ENCODE measurements around the gene TCF4. TPM values are rescaled to one million over a fixed set of nuclear protein-coding genes. Genes with fewer than 3 reads are reported as not detected.

The TCF4 gene
- total RNA-seq, 4 donors from 2014 or later: 80.9 to 172 (median 94.0) TPM

DNA sequence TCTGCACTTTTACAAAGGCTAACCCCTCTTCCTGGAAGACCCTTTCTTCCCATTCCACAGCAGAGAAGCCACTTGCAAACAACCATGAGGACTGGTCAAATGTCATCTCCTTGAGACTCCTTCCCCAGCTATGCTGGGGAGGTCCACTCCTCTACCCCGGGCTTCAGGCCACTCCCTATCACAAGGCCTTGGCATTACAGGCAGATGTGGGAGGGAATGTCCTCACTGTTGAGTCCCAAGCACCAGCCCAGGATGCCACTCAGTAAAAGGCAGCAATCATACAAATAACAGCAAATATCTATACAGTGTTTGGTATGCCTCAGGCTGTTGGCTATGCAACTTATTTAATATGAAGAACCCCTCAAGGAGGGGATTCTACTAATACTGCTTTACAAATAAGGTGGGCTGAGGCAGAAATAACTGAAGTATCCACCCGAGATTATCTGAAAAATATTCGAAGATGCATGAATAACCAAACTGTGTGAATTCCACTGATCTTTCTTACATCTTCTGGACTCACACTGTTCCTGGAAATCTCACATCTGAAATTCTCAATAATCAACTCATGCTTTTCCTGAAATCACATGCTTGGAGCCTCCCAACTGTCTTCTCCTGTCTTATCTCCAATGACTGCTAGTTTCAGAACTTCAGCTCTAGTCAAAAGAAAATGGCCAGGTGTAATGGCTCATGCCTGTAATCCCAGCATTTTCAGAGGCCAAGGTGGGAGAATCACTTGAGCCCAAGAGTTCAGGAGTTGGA is 226.3 kb downstream of the TCF4 start:
- 80% methylated on average over 3 of the region's 3 CpGs for WGBS
- Histone ChIP-seq H3K27ac (no peak overlapping the region), H3K4me3 (no peak overlapping the region), H3K9me3 (no peaks in the 10 kb centered on the region), H3K27me3 (no peaks in the 10 kb centered on the region), H3K36me3 (no peaks in the 10 kb centered on the region), H3K4me1 (no peaks in the 10 kb centered on the region)
- no peak for DNase-seq (ENCODE audit: low spot score in 2 of 2)
- TF ChIP-seq POLR2A (IDR thresholded peaks at IDR 0.05) (no peak), POLR2AphosphoS5 (IDR thresholded peaks at IDR 0.05) (no peak), CTCF (IDR thresholded peaks at IDR 0.05) (no peak), EP300 (IDR thresholded peaks at IDR 0.05) (no peak)

GRCh38 chr18:55360061-55360460 is 227.9 kb downstream of the TCF4 start:
- WGBS: 91% methylated on average over 1 of the region's 1 CpG
- TF ChIP-seq CTCF (IDR thresholded peaks at IDR 0.05) (no peak), POLR2A (IDR thresholded peaks at IDR 0.05) (no peak), EP300 (IDR thresholded peaks at IDR 0.05) (no peak), POLR2AphosphoS5 (IDR thresholded peaks at IDR 0.05) (no peak)
- Histone ChIP-seq H3K4me3 (no peak overlapping the region), H3K9me3 (no peaks in the 10 kb centered on the region), H3K27ac (no peak overlapping the region), H3K27me3 (no peaks in the 10 kb centered on the region), H3K4me1 (no peaks in the 10 kb centered on the region), H3K36me3 (no peaks in the 10 kb centered on the region)
- DNase-seq (ENCODE audit: low spot score in 2 of 2): no peak

GRCh38 chr18:55356815-55357214 is 231.2 kb downstream of the TCF4 start:
- Histone ChIP-seq H3K4me3 (no peak overlapping the region), H3K9me3 (no peaks in the 10 kb centered on the region), H3K4me1 (peaks cover 5% of the 10 kb centered on the region), H3K36me3 (no peaks in the 10 kb centered on the region), H3K27ac (no peak overlapping the region), H3K27me3 (no peaks in the 10 kb centered on the region)
- no peak for DNase-seq (ENCODE audit: low spot score in 2 of 2)
- 95% methylated on average over 3 of the region's 3 CpGs for WGBS
- TF ChIP-seq POLR2A (IDR thresholded peaks at IDR 0.05) (no peak), EP300 (IDR thresholded peaks at IDR 0.05) (no peak), CTCF (IDR thresholded peaks at IDR 0.05) (no peak), POLR2AphosphoS5 (IDR thresholded peaks at IDR 0.05) (no peak)

DNA sequence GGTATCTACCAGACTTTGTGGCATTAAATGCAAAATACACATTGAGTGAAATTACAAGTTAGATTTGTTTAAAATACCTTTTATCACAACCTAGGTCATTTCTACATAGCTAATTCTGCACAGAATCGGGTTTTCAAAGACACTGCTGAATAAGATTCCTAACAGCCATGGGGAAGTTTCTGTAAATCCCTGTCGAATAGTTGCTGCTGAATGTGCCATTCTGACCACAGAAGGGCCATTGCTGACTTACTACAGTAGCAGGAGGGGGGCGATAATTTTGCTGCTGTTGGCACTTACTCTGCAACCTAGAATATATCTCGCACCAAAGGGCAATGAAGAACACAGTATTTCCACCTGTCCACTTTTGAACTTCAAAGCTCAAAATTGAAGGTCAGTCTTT is 232.8 kb downstream of the TCF4 start:
- DNase-seq (ENCODE audit: low spot score in 2 of 2): no peak
- Histone ChIP-seq H3K9me3 (no peaks in the 10 kb centered on the region), H3K4me1 (peaks cover 5% of the 10 kb centered on the region), H3K27ac (no peak overlapping the region), H3K4me3 (no peak overlapping the region), H3K27me3 (no peaks in the 10 kb centered on the region), H3K36me3 (no peaks in the 10 kb centered on the region)
- TF ChIP-seq POLR2AphosphoS5 (IDR thresholded peaks at IDR 0.05) (no peak), POLR2A (IDR thresholded peaks at IDR 0.05) (no peak), EP300 (IDR thresholded peaks at IDR 0.05) (no peak), CTCF (IDR thresholded peaks at IDR 0.05) (no peak)
- 70% methylated on average over 4 of the region's 4 CpGs for WGBS

- H3K27me3 ChIP-seq: no peaks in the 10 kb centered on the region
- no peaks in the 10 kb centered on the region for H3K9me3 ChIP-seq
- no peaks in the 10 kb centered on the region for H3K36me3 ChIP-seq
- peaks cover 5% of the 10 kb centered on the region for H3K4me1 ChIP-seq
- TF ChIP-seq EP300 (IDR thresholded peaks at IDR 0.05) (no peak), POLR2AphosphoS5 (IDR thresholded peaks at IDR 0.05) (no peak), CTCF (IDR thresholded peaks at IDR 0.05) (no peak), POLR2A (IDR thresholded peaks at IDR 0.05) (no peak)
- DNase-seq (ENCODE audit: low spot score in 2 of 2): no peak
- H3K4me3 ChIP-seq: no peak overlapping the region
- WGBS: 64% methylated on average over 4 of the region's 4 CpGs
- H3K27ac ChIP-seq: no peak overlapping the region
Measured at GRCh38 chr18:55354795-55355194, 233.2 kb downstream of the TCF4 start.

Data from suprapubic skin (tissue), 4 donors.